ENCODE results near the gene SCN4B. TPM values are rescaled to one million over a fixed set of nuclear protein-coding genes. Genes with fewer than 3 reads are reported as not detected.
"Not testable (repeated sequence)": the region's sequence is repeated elsewhere in the genome, so short reads cannot be mapped to it uniquely, and the experiment has no call there.

SCN4B gene
- total RNA-seq, result 1 to 10 TPM in 1 of 2 donors, under 1 TPM in 1; 0.09 to 3.3 TPM

GRCh38 chr11:118152552-118153471 lies at the start of gene SCN4B:
TSS of gene SCN4B (minus strand) at chr11:118152823. CDS start at chr11:118152673, 150 bp downstream.
- Mint-ChIP-seq H3K9me3 (no peaks in the 10 kb centered on the region), H3K36me3 (ENCODE audit: low read depth) (no peaks in the 10 kb centered on the region), H3K27ac (no peak within 1 kb of the TSS), H3K27me3 (peaks cover 47% of the 10 kb centered on the region), H3K4me1 (no peaks in the 10 kb centered on the region), H3K4me3 (peak within 1 kb of the TSS; percentile 61)
- peak; percentile 59 for ATAC-seq (replicated peaks)

GRCh38 chr11:118201966-118202365 lies 49.3 kb upstream of the SCN4B start:
- H3K9me3 Mint-ChIP-seq, result no peaks in the 10 kb centered on the region
- ATAC-seq (replicated peaks), result no peak
- H3K36me3 Mint-ChIP-seq (ENCODE audit: low read depth), result peaks cover 24% of the 10 kb centered on the region
- H3K4me1 Mint-ChIP-seq, result peaks cover 29% of the 10 kb centered on the region
- H3K27ac Mint-ChIP-seq, result no peak overlapping the region
- no peaks in the 10 kb centered on the region for H3K27me3 Mint-ChIP-seq
- no peak overlapping the region for H3K4me3 Mint-ChIP-seq

GRCh38 chr11:118200901-118201680 lies 48.5 kb upstream of the SCN4B start:
- no peak overlapping the region for H3K27ac Mint-ChIP-seq
- ATAC-seq (replicated peaks), result peak; percentile 84
- H3K4me1 Mint-ChIP-seq, result peaks cover 20% of the 10 kb centered on the region
- no peaks in the 10 kb centered on the region for H3K9me3 Mint-ChIP-seq
- H3K4me3 Mint-ChIP-seq, result no peak overlapping the region
- H3K36me3 Mint-ChIP-seq (ENCODE audit: low read depth), result peaks cover 33% of the 10 kb centered on the region
- no peaks in the 10 kb centered on the region for H3K27me3 Mint-ChIP-seq

GRCh38 chr11:118200497-118200896 lies 47.9 kb upstream of the SCN4B start:
- no peak for ATAC-seq (replicated peaks)
- no peaks in the 10 kb centered on the region for H3K27me3 Mint-ChIP-seq
- no peak overlapping the region for H3K27ac Mint-ChIP-seq
- peaks cover 39% of the 10 kb centered on the region for H3K36me3 Mint-ChIP-seq (ENCODE audit: low read depth)
- no peaks in the 10 kb centered on the region for H3K9me3 Mint-ChIP-seq
- no peak overlapping the region for H3K4me3 Mint-ChIP-seq
- H3K4me1 Mint-ChIP-seq, result peaks cover 14% of the 10 kb centered on the region

GRCh38 chr11:118199135-118199534 lies 46.5 kb upstream of the SCN4B start:
- Mint-ChIP-seq H3K4me3 (no peak overlapping the region), H3K27me3 (no peaks in the 10 kb centered on the region), H3K4me1 (peaks cover 12% of the 10 kb centered on the region), H3K36me3 (ENCODE audit: low read depth) (peaks cover 52% of the 10 kb centered on the region), H3K9me3 (no peaks in the 10 kb centered on the region), H3K27ac (peak overlapping the region; percentile 71)
- no peak for ATAC-seq (replicated peaks)

- H3K36me3 Mint-ChIP-seq (ENCODE audit: low read depth), result peaks cover 60% of the 10 kb centered on the region
- peak; percentile 18 for ATAC-seq (replicated peaks)
- no peaks in the 10 kb centered on the region for H3K27me3 Mint-ChIP-seq
- no peaks in the 10 kb centered on the region for H3K9me3 Mint-ChIP-seq
- no peak overlapping the region for H3K4me3 Mint-ChIP-seq
- peak overlapping the region; percentile 71 for H3K27ac Mint-ChIP-seq
- peaks cover 12% of the 10 kb centered on the region for H3K4me1 Mint-ChIP-seq
Measured at GRCh38 chr11:118198370-118198769, 45.7 kb upstream of the SCN4B start.

- Mint-ChIP-seq H3K4me3 (no peak overlapping the region), H3K36me3 (ENCODE audit: low read depth) (peaks cover 87% of the 10 kb centered on the region), H3K27me3 (no peaks in the 10 kb centered on the region), H3K4me1 (peaks cover 8% of the 10 kb centered on the region), H3K9me3 (no peaks in the 10 kb centered on the region), H3K27ac (peak overlapping the region; percentile 43)
- ATAC-seq (replicated peaks), result no peak
Measured at GRCh38 chr11:118194835-118195627, 42.4 kb upstream of the SCN4B start.

- H3K9me3 Mint-ChIP-seq, result no peaks in the 10 kb centered on the region
- peak overlapping the region; percentile 20 for H3K27ac Mint-ChIP-seq
- peaks cover 4% of the 10 kb centered on the region for H3K4me1 Mint-ChIP-seq
- peaks cover 84% of the 10 kb centered on the region for H3K36me3 Mint-ChIP-seq (ENCODE audit: low read depth)
- no peak overlapping the region for H3K4me3 Mint-ChIP-seq
- no peak for ATAC-seq (replicated peaks)
- H3K27me3 Mint-ChIP-seq, result peaks cover 3% of the 10 kb centered on the region
Measured at GRCh38 chr11:118193910-118194566, 41.4 kb upstream of the SCN4B start.

GRCh38 chr11:118192817-118193216 lies 40.2 kb upstream of the SCN4B start:
- H3K4me3 Mint-ChIP-seq; H3K9me3 Mint-ChIP-seq; ATAC-seq (replicated peaks); H3K27ac Mint-ChIP-seq; H3K27me3 Mint-ChIP-seq; H3K4me1 Mint-ChIP-seq: not testable (repeated sequence)
- peaks cover 71% of the 10 kb centered on the region for H3K36me3 Mint-ChIP-seq (ENCODE audit: low read depth)

GRCh38 chr11:118190942-118191506 lies 38.4 kb upstream of the SCN4B start:
- not testable (repeated sequence) for H3K4me3 Mint-ChIP-seq; ATAC-seq (replicated peaks); H3K9me3 Mint-ChIP-seq; H3K27me3 Mint-ChIP-seq; H3K4me1 Mint-ChIP-seq; H3K27ac Mint-ChIP-seq
- H3K36me3 Mint-ChIP-seq (ENCODE audit: low read depth), result peaks cover 54% of the 10 kb centered on the region

GRCh38 chr11:118186346-118187107 lies 33.9 kb upstream of the SCN4B start:
- no peak for ATAC-seq (replicated peaks)
- Mint-ChIP-seq H3K27me3 (peaks cover 7% of the 10 kb centered on the region), H3K4me1 (no peaks in the 10 kb centered on the region), H3K27ac (no peak overlapping the region), H3K9me3 (no peaks in the 10 kb centered on the region), H3K36me3 (ENCODE audit: low read depth) (peaks cover 9% of the 10 kb centered on the region), H3K4me3 (no peak overlapping the region)

GRCh38 chr11:118184784-118185579 lies 32.4 kb upstream of the SCN4B start:
- no peaks in the 10 kb centered on the region for H3K9me3 Mint-ChIP-seq
- no peaks in the 10 kb centered on the region for H3K4me1 Mint-ChIP-seq
- no peaks in the 10 kb centered on the region for H3K36me3 Mint-ChIP-seq (ENCODE audit: low read depth)
- H3K27me3 Mint-ChIP-seq, result peaks cover 11% of the 10 kb centered on the region
- no peak for ATAC-seq (replicated peaks)
- H3K4me3 Mint-ChIP-seq, result no peak overlapping the region
- H3K27ac Mint-ChIP-seq, result no peak overlapping the region

Measured in activated T-helper 17 cell treated with anti-CD3 and anti-CD28 coated beads, Interleukin-2, amount 50 U/mL, for 72 hours (primary cell).